Measurements from ENCODE around the gene KIF11.

KIF11 gene

GRCh38 chr10:92678206-92678605 lies 85.3 kb downstream of the KIF11 start:
- DNase-seq (ENCODE audit: low read depth), result no peak
- no peak for TF ChIP-seq CTCF (conservative IDR thresholded peaks at IDR 0.05; ENCODE audit: low read depth, low read length)
- no peak overlapping the region for H3K4me3 ChIP-seq (ENCODE audit: low read length)

GRCh38 chr10:92681306-92681834 lies 88.4 kb downstream of the KIF11 start:
- TF ChIP-seq CTCF (conservative IDR thresholded peaks at IDR 0.05; ENCODE audit: low read depth, low read length), result no peak
- no peak overlapping the region for H3K4me3 ChIP-seq (ENCODE audit: low read length)
- DNase-seq (ENCODE audit: low read depth), result no peak

GRCh38 chr10:92688573-92688926 lies 95.6 kb downstream of the KIF11 start:
- TF ChIP-seq CTCF (conservative IDR thresholded peaks at IDR 0.05; ENCODE audit: low read depth, low read length), result no peak
- no peak for DNase-seq (ENCODE audit: low read depth)
- peak overlapping the region; percentile 58 for H3K4me3 ChIP-seq (ENCODE audit: low read length)

- peak; percentile 31 for TF ChIP-seq CTCF (conservative IDR thresholded peaks at IDR 0.05; ENCODE audit: low read depth, low read length)
- no peak for DNase-seq (ENCODE audit: low read depth)
Observed at GRCh38 chr10:92688927-92689662, 96.2 kb downstream of the KIF11 start.

GRCh38 chr10:92689663-92690210 lies 96.8 kb downstream of the KIF11 start, which contains the start of gene HHEX:
Gene HHEX (plus strand): TSS chr10:92689955. CDS start chr10:92689987, 32 bp downstream.
- H3K4me3 ChIP-seq (ENCODE audit: low read length), result peak within 1 kb of the TSS; percentile 62
- TF ChIP-seq CTCF (conservative IDR thresholded peaks at IDR 0.05; ENCODE audit: low read depth, low read length), result no peak
- no peak for DNase-seq (ENCODE audit: low read depth)

More at GRCh38 chr10:92688927-92689662, 96.2 kb downstream of the KIF11 start:
- H3K4me3 ChIP-seq (ENCODE audit: low read length), result peak overlapping the region; percentile 58

GRCh38 chr10:92690211-92690914 lies 97.4 kb downstream of the KIF11 start:
- peak overlapping the region; percentile 62 for H3K4me3 ChIP-seq (ENCODE audit: low read length)
- no peak for TF ChIP-seq CTCF (conservative IDR thresholded peaks at IDR 0.05; ENCODE audit: low read depth, low read length)
- no peak for DNase-seq (ENCODE audit: low read depth)

All from retinal pigment epithelial cell (primary cell).